Stimulated activated CD8-positive, alpha-beta memory T cell treated with anti-CD3 and anti-CD28 coated beads, Interleukin-4, amount 100 ng/mL, for 48 hours (primary cell): ENCODE measurements around the gene EXOC8.
"Not testable (repeated sequence)": the region's sequence is repeated elsewhere in the genome, so short reads cannot be mapped to it uniquely, and the experiment has no call there.

Experiments
- DNase-seq: peaks from one replicate; pipeline ENCODE4 v3.0.0-alpha.2; 2020

Gene EXOC8

DNA sequence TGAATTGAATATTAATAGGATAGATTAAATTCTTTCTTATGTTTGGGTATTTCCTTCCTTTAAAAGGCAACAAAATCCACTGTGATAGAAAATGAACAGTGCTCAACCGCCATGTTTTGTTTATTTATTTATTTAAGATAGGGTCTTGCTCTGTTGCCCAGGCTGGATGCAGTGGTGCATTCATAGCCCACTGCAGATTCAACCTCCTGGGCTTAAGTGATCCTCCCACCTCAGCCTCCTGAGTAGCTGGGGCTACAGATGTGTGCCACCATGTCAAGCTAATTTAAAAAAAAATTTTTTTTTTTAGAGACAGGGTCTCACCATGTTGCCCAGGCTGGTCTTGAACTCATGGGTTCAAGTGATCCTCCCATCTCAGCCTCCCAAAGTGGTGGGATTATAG lies 11.2 kb upstream of the EXOC8 start:
- not testable (repeated sequence) for DNase-seq

DNA sequence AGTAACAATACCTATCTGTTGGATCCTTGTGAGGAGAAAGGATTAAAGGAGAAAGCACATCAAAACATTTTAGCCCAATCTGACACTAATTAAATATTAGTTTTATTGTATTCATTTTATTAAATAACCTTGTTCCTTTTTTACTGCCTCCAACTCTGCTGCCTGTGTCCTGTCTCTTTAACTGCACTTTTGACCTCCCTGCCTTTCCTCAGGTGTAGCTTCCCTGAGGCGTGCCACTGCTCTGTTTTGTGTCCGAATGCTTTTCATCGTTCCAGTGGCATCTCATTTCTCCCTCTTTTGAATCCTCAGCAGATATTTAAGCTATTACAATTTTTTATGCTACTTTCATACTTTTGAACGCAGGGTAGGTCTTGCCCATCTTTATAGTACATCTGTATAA lies 10.8 kb upstream of the EXOC8 start:
- DNase-seq = no peak

DNA sequence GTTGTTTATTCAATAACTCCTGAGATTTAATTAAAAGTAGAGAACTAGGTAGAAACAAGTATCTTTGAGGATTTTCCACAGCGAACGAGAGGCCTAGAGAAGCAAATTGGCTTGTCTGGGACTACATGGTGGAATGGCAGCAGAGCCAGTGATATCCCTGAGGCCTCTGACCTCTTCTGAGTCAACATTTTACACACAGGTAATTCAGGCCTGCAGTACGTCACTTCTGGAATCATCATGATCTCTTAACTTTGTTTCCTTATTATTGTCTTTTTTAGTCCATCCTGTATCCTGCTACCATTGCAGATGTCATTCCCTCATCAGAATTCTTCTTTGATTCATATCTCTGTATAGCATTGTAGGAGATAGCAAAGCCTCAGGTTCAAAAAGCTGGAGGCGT lies 10.3 kb upstream of the EXOC8 start:
- DNase-seq = no peak

DNA sequence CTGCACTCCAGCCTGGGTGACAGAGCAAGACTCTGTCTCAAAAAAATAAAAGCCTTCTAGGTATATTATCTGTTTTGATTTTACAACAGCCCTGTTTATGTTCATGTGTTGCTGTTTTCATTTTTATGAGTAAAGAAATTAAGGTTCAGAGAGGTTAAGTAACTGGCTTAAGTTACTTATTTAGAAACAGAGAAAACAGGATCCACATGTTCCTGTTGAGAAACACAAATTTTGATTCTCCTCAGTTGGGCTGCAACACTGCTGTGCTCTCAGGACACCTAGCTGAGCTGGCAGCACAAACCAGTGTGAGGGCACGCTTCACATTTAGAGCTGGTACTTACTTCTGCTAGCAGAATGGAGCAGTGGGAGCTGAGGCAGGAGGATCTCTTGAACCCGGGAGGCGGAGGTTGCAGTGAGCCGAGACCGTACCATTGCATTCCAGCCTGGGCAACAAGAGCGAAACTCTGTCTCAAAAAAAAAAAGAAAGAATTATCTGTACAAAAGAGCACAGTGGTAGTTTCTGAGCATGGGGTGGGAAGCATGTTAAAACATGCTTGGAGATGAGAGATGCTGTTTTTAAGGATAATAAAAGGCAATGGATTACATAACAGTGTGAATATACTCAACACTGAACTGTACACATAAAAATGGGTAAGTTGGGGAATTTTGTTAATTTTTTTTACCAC lies 2.8 kb upstream of the EXOC8 start:
- DNase-seq = no peak

DNA sequence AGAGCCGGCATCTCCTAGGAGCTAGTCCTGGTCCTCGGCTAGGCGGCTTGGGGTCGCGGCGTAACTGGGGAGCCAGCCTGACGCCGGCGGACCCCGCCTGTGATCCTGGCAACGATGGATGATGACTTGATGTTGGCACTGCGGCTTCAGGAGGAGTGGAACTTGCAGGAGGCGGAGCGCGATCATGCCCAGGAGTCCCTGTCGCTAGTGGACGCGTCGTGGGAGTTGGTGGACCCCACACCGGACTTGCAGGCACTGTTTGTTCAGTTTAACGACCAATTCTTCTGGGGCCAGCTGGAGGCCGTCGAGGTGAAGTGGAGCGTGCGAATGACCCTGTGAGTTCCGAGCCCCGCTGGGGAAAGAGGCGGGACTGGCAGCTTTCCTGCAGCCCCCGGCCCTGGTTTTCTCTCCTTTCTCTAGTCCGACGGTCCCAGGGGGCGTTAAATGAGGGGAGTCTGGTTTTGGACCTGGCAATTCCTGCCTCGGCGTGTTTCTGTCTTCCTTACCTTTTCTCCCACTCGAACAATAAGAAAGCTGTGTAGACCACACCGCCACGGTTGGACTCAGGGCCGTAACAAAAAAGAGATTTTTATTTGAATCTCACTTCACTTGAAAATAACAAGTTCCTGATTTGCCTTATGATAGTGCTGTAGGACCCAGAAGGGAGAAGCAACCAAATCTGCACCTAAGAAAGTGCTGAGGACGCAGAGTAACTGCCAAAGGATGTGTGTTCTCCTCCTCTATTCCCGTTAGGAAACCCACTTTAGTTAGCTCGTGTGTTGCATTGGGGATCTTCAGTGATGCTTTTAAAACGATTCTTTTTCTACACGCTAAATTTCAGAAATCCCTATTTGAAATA lies 847 bp upstream of the EXOC8 start, which contains the start of gene SPRTN:
Gene SPRTN, plus strand, starts transcription at position 24 of the 859 bp plus-strand sequence. Its CDS starts 91 bp downstream, at position 115.
- DNase-seq = no peak

DNA sequence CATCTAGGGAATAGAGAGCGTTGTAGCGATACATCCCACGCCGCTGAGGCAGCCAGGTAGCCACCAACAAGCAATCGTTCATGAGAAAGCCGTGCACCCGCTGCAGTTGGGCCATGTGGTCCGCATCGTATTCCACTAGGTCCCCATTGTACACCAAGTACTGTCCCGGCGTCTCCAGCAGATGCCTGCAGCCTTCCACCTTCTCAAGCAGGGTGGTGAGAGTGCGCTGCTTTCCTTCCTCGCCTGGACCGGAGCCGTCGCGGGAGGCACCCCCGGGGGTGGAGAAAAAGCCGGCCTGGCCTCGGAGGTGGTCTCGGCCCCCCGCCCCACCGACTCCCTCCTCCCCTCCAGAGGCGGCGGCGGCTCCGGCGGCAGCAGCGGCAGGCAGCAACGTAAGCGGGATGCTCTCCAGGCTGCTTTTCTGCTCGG lies 595 bp downstream of the EXOC8 start:
- DNase-seq = no peak

DNA sequence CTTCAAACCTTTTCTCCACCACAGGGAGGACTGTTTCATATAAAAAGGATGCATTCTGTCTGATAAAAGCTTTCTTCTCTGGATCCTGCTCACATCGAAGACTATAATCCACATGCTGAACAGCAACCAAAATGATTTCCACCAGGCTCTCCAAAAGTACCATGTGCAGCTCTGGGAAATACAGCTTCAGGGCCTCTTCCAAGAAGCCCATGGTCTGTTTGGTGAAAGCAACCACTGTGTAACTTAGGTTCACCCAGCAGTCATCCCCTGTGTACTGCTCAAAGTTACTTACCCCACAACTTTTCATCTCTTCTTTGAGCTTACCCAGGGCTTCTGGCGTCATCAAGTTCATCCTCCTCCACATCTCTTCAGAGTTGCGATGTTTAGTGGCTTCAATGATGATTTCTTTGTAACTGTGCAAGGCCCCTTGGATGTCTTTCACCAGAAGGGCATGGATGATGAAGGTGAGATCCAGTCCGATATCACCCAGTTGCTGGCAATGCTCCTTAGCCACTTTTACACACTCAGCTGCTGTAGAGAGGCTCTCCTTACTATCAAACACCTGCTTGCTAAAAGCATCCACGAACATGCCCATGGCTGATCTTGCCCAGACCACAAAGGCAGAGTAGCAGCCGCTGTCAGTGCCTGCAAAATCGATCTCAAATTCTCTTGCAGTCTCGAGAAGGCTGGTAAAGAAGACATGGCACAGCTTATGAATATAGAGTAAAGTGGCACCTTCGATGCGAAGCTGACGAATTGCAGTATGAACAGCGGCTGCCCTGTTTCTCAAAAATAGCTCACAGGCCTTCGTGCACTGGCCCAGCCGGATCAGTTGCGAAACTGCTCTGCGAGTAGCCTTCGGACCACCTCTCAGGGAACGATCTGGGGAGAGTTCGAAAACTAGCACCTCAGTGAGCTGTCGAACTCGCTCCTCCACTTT lies 1.7 kb downstream of the EXOC8 start:
- DNase-seq = no peak

DNA sequence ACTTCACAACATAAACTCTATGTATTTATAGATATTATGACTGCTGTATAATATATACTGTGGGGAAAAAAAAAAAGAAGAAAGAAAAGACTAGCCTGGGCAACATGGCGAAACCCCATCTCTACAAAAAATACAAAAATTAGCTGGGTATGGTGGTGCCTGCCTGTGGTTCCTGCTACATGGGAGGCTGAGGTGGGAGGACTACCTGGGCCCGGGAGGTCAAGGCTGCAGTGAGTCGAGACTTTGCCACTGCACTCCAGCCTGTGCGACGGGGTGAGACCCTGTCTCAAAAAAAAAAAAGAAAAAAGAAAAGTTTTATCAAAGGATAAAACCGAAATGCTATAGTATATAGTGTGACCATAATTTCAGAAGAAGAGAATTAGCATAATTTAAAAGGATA lies 2.7 kb downstream of the EXOC8 start:
- no peak for DNase-seq

DNA sequence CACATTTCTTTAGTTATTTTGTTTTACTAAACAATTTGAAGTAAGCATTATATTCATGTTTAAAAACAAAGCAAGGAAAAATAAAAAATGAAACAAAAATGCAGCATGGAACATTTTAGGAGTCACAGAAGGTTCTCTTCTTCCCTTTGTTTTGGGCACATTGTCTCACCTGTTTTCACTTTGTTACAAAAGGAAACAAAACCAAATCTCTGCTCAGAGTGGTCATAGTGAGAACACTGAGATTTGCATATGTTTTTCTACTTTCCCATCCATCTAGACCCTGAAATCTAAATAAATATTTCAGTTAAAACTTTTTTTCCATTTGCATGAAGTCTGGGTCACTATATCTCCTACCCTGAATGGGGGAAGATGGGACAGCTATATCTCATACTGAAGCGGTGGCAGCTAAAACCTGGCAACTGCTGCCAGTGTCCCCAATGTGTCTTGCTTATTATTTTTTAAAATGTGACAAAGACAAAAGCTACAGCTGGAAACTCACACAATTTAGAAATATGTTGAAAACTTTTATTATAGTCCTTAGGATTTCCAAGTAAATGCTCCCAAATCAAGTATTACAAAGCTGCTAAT lies 3.5 kb downstream of the EXOC8 start:
- no peak for DNase-seq

DNA sequence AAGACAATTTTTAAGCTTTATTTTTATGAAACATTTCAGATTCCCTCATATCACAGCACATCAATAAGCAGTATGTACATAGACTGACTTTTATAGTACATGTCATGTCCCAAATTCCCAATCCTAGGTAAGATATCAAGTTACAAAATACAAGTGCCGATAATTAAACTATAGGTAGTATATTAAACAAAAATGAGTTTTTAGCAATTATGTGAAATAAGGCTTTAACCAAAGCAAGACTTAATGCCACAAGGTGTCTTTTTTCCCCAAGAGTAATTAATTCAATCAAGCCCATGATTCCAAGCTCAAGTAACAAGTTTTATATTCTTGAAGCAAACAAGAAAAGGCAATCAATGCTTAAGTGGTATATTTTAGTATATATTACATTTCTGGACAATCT lies 4.9 kb downstream of the EXOC8 start:
- DNase-seq = no peak

DNA sequence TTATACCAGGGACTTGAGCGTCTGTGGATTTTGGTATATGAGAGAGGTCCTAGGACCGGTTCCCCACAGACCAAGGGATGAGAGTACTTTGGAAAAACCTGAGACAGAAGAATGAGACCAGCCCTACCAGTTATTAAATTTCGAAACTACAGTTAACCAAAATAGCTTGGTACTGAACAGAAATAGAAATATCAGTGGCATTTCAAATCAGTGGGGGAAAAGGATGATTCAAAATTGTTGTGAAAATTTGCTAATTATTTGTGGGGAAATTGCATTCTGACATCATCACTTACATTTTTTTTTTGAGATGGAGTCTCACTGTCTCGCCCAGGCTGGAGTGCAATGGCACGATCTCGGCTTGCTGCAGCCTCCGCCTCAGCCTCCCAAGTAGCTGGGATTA lies 8.2 kb downstream of the EXOC8 start:
- DNase-seq = no peak

DNA sequence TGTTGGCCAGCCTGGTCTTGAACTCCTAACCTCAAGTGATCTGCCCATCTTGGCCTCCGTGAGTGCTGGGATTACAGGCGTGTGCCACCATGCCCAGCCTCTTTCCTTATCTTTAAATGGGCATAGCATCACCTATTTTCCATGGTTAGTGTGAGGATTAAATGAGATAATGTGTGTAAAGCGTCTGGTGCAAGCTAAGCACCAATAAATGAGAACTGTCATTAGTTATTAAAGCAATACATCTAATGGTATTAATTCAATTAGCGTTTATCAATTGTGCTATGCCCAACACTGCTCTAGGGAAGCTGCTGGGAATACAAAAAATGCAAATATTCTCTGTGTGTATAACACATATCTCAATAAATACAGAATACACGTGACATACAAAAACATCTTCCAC lies 10.0 kb downstream of the EXOC8 start:
- no peak for DNase-seq

DNA sequence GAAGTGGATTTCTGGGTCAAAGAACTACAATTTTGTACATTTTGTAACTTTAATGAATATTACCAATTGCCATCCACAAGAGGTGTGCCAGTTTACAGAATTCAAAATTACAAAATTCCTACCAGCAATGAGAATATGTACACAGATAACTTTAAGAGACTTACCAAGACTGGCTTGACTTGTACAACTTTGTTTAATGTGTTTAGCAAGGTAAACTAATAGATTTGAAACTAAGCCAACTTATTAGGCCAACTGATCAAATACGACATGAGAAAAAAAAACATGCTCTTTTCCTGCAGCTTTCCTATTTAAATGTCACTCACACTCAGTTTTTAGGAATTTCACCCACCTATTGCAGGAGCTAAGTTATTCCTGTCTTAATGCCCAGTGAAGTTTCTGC lies 11.4 kb downstream of the EXOC8 start:
- DNase-seq = no peak

DNA sequence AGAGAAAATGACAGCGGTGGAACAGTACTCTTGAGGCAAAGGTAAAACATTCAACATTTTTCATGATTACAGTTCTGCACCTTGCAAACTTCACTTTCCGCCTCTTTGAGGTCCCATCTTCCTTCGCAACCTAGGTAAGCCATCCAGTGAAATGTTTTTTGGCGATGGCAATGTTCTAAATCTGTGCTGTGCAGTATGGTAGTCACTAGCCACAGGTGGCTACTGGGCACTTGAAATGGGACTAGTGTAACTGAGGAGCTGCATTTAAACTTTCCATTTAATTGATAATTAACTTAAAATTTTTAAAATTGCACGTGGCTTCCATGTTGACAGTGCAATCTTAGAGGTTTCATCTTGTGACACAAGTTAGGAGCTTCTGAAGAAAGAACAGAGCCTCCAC lies 13.0 kb downstream of the EXOC8 start:
- DNase-seq = no peak

DNA sequence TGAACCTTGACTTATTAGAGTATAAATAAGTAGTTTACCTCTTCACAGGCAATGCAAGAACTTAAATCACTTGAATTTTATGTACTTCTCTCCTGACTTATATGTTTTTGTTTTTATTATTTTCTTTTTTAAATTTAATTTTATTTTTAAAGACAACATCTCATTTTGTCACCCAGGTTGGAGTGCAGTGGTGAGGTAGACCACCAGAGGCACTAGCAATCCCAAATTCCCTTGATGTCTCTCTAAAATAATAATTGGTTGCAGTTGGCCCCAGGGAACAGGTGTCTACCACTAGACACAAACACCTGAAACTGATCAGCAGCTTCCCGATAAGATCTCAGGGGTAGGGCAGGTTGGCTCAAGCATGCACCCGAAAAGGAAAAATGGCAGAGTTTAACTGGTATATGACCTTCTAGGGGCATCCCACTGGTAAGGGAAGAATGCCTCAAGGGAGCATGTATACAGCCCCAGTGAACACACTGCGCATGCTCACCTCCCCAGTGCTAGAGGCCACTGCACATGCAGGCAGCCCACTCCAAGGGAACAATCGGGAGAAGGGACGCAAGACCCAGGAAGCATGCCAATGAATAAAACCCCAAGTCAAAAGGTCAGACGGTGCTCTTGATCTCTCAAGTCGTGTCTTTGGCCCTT lies 14.6 kb downstream of the EXOC8 start:
- no peak for DNase-seq

DNA sequence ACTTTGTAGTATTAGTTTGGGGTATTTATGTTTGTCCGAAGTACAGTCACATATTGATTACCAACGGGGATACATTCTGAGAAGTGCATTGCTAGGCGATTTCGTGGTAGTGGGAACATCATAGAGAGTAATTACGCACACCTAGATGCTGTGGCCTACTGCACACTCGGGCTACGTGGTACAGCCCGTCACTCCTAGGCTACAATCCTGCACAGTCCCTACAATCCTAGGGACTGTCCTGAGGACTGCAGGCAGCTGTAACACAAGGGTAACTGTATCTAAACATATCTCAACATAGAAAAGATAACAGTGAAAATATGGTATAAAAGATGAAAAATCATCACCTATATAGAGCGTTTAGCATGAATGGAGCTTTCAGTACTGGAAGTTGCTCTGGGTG lies 18.6 kb downstream of the EXOC8 start:
- no peak for DNase-seq

DNA sequence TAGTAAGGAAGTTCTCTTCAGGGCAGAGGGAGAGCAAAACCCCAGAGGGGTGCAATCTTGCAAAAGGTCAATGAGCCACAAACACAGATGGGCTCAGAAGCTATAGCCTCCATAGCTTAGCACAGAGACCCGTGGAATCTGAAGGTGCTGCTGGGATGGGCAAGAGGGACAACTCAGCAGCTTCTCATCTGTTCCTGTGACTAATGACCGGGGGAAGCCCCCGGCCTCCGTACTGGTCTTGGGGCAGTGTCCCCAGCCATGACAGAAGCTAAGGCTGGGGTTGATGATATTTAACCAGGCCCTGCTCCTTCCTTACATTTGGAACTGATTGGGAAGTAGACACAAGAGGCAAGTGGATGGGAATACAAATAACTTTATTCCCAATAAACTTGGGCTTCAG lies 19.1 kb downstream of the EXOC8 start:
- DNase-seq = no peak

DNA sequence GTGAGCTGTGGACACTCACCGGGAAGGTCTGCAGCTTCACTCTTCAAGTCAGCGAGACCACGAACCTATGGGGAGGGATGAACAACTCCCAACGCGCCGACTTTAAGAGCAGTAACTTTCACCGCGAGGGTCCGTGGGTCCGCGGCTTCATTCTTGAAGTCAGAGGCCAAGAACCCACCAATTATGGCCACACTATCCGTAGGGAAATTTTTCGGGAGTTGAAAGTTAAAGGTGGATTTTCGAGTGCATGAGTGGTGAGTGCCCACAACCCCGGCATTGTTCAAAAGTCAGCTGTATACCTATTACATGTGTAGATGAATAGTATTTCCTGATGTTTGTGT lies 19.7 kb downstream of the EXOC8 start:
- DNase-seq = no peak

DNA sequence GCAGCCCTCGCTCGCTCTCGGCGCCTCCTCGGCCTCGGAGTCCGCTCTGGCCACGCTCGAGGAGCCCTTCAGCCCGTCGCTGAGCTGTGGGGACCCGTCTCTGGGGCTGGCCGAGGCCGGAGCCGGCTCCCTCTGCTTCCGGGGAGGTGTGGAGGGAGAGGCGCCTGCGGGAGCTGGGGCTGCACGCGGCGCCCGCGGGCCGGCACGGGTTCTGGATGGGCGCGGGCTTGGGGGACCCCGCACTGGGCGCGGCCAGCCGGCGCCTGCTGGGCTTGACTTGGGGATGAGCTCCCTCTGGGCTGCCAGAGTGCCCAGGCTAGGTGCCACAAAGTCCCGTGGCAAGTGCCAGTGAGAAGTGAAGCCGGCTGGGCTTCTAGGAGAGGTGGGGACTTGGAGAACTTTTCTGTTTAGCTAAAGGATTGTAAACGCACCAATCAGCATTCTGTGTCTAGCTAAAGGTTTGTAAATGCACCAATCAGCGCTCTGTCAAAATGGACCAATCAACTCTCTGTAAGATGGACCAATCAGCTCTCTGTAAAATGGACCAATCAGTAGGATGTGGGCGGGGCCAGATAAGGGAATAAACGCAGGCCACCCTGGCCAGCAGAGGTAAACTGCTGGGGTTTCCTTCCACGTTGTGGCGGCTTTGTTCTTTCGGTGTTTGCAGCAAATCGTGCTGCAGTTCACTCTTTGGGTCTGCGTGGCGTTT lies 20.2 kb downstream of the EXOC8 start:
- DNase-seq = no peak

DNA sequence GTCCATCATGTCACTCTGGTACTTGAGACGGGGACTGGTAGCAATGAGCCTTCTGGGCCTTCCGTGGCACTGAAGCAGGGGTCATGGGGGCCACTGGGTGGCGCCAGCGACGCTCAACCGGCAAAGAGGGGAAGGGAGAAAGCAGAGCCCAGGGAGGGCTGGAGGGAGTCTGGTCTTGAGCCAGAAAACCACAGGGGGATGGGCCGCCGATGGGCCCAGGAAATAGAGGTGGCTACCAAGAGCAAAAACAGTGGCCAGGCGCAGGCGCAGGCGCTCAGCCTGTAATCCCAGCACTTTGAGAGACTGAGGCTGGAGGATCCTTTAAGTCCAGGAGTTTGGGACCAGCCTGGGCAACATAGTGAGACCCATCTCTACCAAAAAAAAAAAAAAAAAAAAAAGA lies 21.8 kb downstream of the EXOC8 start:
- DNase-seq = peak; percentile 69

DNA sequence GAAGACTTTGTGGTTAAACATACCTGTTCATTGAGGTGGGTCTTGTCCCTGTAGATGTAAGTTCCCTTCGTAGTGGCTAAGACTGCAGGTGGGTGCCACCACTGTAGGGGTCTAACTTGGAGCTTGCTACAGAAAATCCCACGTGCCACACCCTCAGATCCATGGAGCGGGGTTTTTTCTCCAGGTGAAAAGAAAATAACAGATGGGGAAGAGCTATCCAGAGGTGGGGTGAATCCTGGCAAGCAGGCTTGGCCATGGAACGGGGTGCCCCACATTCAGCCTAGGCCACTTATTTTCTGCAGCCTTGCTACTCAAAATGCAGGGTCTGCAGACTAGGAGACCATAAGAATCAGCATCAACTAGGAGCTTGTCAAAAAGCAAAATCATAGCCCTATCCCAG lies 24.0 kb downstream of the EXOC8 start:
- DNase-seq = no peak

DNA sequence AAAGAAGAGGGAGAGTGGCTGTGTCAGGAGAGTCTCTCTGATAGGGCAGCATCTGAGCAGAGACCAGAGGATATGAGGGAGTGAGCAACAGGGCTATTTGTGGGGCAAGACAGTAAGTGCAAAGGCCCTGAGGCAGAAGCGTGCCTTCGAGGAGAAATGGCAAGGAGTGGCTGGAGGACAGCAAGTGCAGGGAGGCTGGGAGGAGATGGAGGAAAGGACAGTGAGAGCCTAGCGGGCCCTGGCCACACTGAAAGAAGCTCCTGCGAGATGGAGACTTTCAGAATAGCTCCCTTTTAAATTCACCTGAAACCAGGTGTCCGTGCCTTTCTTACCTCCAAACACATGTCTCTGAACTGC lies 25.2 kb downstream of the EXOC8 start:
- no peak for DNase-seq
